ENCODE measurements around the gene HMOX2.

Gene HMOX2

GRCh38 chr16:4500272-4500671, 24.1 kb downstream of the HMOX2 start:
- CTCF ChIA-PET = interaction anchor here (0.7 to 1.9 kb wide), 2 partner anchors 18 to 19 kb away, joined by 3 to 6 read pairs; no protein-coding TSS in a partner anchor

GRCh38 chr16:4501071-4501478, 24.9 kb downstream of the HMOX2 start:
- no peak for DNase-seq (ENCODE audit: extremely low spot score)
- TF ChIP-seq LEF1 (IDR thresholded peaks at IDR 0.05; ENCODE audit: borderline replicate concordance) = no peak
- TF ChIP-seq SP1 (IDR thresholded peaks at IDR 0.05) = no peak
- no peak for TF ChIP-seq FOXA1 (IDR thresholded peaks at IDR 0.05)
- no peak for TF ChIP-seq FOXM1 (IDR thresholded peaks at IDR 0.05; ENCODE audit: borderline replicate concordance)
- TF ChIP-seq TARDBP (IDR thresholded peaks at IDR 0.05) = no peak
- TF ChIP-seq, protein P1, sequence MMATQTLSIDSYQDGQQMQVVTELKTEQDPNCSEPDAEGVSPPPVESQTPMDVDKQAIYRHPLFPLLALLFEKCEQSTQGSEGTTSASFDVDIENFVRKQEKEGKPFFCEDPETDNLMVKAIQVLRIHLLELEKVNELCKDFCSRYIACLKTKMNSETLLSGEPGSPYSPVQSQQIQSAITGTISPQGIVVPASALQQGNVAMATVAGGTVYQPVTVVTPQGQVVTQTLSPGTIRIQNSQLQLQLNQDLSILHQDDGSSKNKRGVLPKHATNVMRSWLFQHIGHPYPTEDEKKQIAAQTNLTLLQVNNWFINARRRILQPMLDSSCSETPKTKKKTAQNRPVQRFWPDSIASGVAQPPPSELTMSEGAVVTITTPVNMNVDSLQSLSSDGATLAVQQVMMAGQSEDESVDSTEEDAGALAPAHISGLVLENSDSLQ (IDR thresholded peaks at IDR 0.05) = no peak
- no peak for TF ChIP-seq BHLHE40 (IDR thresholded peaks at IDR 0.05; ENCODE audit: borderline replicate concordance)
- TF ChIP-seq SUZ12 (IDR thresholded peaks at IDR 0.05) = no peak
- TF ChIP-seq ELF4 (IDR thresholded peaks at IDR 0.05) = no peak
- no peak for TF ChIP-seq HDGF (IDR thresholded peaks at IDR 0.05; ENCODE audit: borderline replicate concordance)
- TF ChIP-seq CTBP1 (IDR thresholded peaks at IDR 0.05; ENCODE audit: borderline replicate concordance) = no peak
- no peak for TF ChIP-seq ZNF384 (IDR thresholded peaks at IDR 0.05)
- no peak for TF ChIP-seq L3MBTL2 (conservative IDR thresholded peaks at IDR 0.05)
- TF ChIP-seq NFRKB (IDR thresholded peaks at IDR 0.05) = no peak
- TF ChIP-seq FOXK2 (IDR thresholded peaks at IDR 0.05) = no peak
- ChIA-PET CTCF (interaction anchor here (0.7 to 1.9 kb wide), 2 partner anchors 18 to 20 kb away, joined by 3 to 6 read pairs; no protein-coding TSS in a partner anchor), POLR2A (no interaction called here)

More at GRCh38 chr16:4500272-4500671, 24.1 kb downstream of the HMOX2 start:
- POLR2A ChIA-PET = no interaction called here
- no peak for TF ChIP-seq SUZ12 (IDR thresholded peaks at IDR 0.05)
- TF ChIP-seq FOXK2 (IDR thresholded peaks at IDR 0.05) = no peak
- TF ChIP-seq FOXM1 (IDR thresholded peaks at IDR 0.05; ENCODE audit: borderline replicate concordance) = no peak
- no peak for TF ChIP-seq ELF4 (IDR thresholded peaks at IDR 0.05)
- no peak for TF ChIP-seq CTBP1 (IDR thresholded peaks at IDR 0.05; ENCODE audit: borderline replicate concordance)
- TF ChIP-seq TARDBP (IDR thresholded peaks at IDR 0.05) = no peak
- TF ChIP-seq, protein P1 (IDR thresholded peaks at IDR 0.05) = no peak
- no peak for TF ChIP-seq FOXA1 (IDR thresholded peaks at IDR 0.05)
- no peak for TF ChIP-seq BHLHE40 (IDR thresholded peaks at IDR 0.05; ENCODE audit: borderline replicate concordance)
- no peak for TF ChIP-seq ZNF384 (IDR thresholded peaks at IDR 0.05)
- no peak for TF ChIP-seq HDGF (IDR thresholded peaks at IDR 0.05; ENCODE audit: borderline replicate concordance)
- no peak for TF ChIP-seq L3MBTL2 (conservative IDR thresholded peaks at IDR 0.05)
- TF ChIP-seq NFRKB (IDR thresholded peaks at IDR 0.05) = no peak
- no peak for TF ChIP-seq LEF1 (IDR thresholded peaks at IDR 0.05; ENCODE audit: borderline replicate concordance)
- no peak for DNase-seq (ENCODE audit: extremely low spot score)

DNA sequence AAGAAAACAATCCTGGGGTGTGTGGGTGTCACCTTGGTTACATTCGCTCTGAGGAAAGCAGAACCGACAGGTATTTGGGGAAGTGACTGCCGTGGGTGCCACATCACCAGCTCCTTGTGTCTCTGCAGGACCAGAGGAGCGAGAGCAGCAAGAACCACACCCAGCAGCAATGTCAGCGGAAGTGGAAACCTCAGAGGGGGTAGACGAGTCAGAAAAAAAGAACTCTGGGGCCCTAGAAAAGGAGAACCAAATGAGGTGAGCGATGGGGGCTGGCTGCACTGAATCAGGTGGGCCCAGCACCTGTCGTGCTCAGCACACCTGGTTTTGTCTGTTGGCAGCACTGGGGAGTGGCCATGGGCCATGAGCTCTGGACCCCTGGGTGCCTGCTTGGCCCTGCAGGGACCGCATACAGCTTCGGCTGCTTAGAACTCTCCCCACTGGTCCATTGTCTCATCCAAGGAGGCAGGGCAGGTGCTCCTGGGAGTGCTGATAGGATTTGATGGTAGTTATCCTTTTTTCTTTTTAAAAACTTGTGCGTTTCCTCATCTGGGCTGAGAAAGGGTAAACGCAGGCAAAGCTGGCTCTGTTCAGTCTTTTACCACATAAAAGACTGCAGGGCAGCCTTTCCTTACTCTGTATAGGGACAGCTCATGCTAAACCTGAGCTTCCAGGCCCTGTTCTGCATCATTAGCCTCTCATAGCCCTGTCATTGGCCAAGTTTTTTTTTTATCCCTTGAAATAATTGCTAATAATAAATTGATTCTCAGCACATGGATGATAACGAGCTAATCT, 29.4 kb downstream of the HMOX2 start:
- TF ChIP-seq FOXM1 (IDR thresholded peaks at IDR 0.05; ENCODE audit: borderline replicate concordance) (no peak), TARDBP (IDR thresholded peaks at IDR 0.05) (no peak), L3MBTL2 (conservative IDR thresholded peaks at IDR 0.05) (no peak)
- TF ChIP-seq, protein P1 (IDR thresholded peaks at IDR 0.05) = no peak
- ChIA-PET CTCF (interaction anchor here (0.6 to 1.7 kb wide), 6 partner anchors 13 to 119 kb away, joined by 3 to 4 read pairs (median 3); partner anchors contain the start of gene MGRN1), POLR2A (no interaction called here)
- DNase-seq (ENCODE audit: extremely low spot score) = no peak

DNA sequence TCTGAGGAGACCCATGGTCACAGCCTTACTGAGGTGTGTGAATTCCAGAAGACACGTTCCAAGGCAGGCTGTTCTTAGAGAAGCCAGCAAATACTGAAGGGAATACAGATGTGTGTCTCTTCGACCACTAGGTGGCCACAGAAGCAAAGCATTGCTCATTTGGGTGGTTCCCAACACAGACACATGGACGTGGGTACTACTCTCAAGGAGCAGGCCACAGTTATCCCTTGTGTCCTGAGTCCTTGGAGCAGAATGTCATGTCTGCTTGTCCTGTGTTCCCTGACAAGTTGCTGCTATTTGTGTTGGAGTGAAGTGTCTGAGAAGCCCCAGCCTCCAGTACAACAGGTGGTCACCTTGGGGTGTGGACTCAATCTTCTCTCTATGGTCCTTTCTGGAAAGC, 30.3 kb downstream of the HMOX2 start:
- DNase-seq (ENCODE audit: extremely low spot score) = peak; percentile 69
- ChIA-PET POLR2A (no interaction called here), CTCF (interaction anchor here (0.9 to 1.7 kb wide), 4 partner anchors 12 to 72 kb away, joined by 3 to 7 read pairs (median 4); no protein-coding TSS in a partner anchor)
- TF ChIP-seq BHLHE40 (IDR thresholded peaks at IDR 0.05; ENCODE audit: borderline replicate concordance) (no peak), NFRKB (IDR thresholded peaks at IDR 0.05) (no peak), L3MBTL2 (conservative IDR thresholded peaks at IDR 0.05) (no peak), CTBP1 (IDR thresholded peaks at IDR 0.05; ENCODE audit: borderline replicate concordance) (no peak), TARDBP (IDR thresholded peaks at IDR 0.05) (no peak), SP1 (IDR thresholded peaks at IDR 0.05) (no peak), HDGF (IDR thresholded peaks at IDR 0.05; ENCODE audit: borderline replicate concordance) (no peak), FOXK2 (IDR thresholded peaks at IDR 0.05) (no peak), LEF1 (IDR thresholded peaks at IDR 0.05; ENCODE audit: borderline replicate concordance) (no peak), FOXM1 (IDR thresholded peaks at IDR 0.05; ENCODE audit: borderline replicate concordance) (no peak), ELF4 (IDR thresholded peaks at IDR 0.05) (no peak), SUZ12 (IDR thresholded peaks at IDR 0.05) (no peak), ARNT (IDR thresholded peaks at IDR 0.05) (no peak)
- TF ChIP-seq, protein P1 (IDR thresholded peaks at IDR 0.05) = no peak

DNA sequence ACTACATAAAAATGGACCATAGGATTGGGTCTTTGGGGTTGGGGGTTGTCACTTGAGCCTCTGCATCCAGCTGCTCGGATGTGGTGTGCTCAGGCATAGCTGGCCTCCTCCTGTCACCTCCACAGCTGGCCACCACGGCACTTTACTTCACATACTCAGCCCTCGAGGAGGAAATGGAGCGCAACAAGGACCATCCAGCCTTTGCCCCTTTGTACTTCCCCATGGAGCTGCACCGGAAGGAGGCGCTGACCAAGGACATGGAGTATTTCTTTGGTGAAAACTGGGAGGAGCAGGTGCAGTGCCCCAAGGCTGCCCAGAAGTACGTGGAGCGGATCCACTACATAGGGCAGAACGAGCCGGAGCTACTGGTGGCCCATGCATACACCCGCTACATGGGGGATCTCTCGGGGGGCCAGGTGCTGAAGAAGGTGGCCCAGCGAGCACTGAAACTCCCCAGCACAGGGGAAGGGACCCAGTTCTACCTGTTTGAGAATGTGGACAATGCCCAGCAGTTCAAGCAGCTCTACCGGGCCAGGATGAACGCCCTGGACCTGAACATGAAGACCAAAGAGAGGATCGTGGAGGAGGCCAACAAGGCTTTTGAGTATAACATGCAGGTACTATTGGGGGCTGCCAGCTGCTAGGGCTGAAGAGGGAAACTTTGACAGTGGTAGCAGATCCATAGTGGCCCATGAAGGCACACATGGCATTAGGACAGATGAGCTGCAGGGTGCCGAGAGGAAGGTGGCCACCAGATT, 31.6 kb downstream of the HMOX2 start:
- no peak for DNase-seq (ENCODE audit: extremely low spot score)
- TF ChIP-seq NFRKB (IDR thresholded peaks at IDR 0.05) (no peak), CTBP1 (IDR thresholded peaks at IDR 0.05; ENCODE audit: borderline replicate concordance) (no peak), FOXM1 (IDR thresholded peaks at IDR 0.05; ENCODE audit: borderline replicate concordance) (no peak), ARNT (IDR thresholded peaks at IDR 0.05) (no peak), FOXA1 (IDR thresholded peaks at IDR 0.05) (no peak), HDGF (IDR thresholded peaks at IDR 0.05; ENCODE audit: borderline replicate concordance) (no peak), FOXK2 (IDR thresholded peaks at IDR 0.05) (no peak), BHLHE40 (IDR thresholded peaks at IDR 0.05; ENCODE audit: borderline replicate concordance) (no peak), L3MBTL2 (conservative IDR thresholded peaks at IDR 0.05) (no peak), ELF4 (IDR thresholded peaks at IDR 0.05) (no peak), SUZ12 (IDR thresholded peaks at IDR 0.05) (no peak), ZNF384 (IDR thresholded peaks at IDR 0.05) (no peak)
- TF ChIP-seq, protein P1 (IDR thresholded peaks at IDR 0.05) = no peak
- ChIA-PET CTCF (interaction anchor here (0.7 to 1.6 kb wide), 4 partner anchors 11 to 65 kb away, joined by 3 to 7 read pairs (median 3); no protein-coding TSS in a partner anchor), POLR2A (no interaction called here)
